GM12801 (cell line): Measurements from ENCODE around the gene NRCAM.

Experiments
- CTCF ChIP-seq: IDR thresholded peaks from one replicate; pipeline ENCODE4 v1.5.1; 2011; ENCODE audit warnings: control low read depth; ENCODE audit not compliant: insufficient read length; ENCODE audit errors: extremely low read depth

NRCAM gene

GRCh38 chr7:108291152-108291508, 165.1 kb downstream of the NRCAM start:
- TF ChIP-seq CTCF = no peak

- TF ChIP-seq CTCF = no peak
Measured at GRCh38 chr7:108290459-108291151, 165.6 kb downstream of the NRCAM start.

DNA sequence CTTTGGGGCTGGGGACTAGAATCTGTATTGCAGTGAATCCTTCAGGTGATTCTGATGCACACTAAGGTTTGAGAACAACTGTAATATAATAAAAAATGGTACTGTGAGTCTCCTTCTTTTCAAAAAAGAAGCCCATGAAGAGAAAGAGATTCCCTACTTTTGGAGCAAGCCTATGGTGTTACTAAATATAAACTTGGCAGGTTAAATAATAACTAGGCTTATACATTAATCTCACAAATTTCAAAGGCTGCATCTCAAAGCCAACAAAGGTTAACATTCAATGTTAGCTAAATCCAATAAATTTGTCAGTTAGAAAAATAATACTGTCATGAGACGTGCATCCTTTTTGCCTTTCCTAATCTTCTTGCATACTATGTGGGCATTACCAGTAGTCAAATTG, 166.4 kb downstream of the NRCAM start:
- TF ChIP-seq CTCF = no peak

GRCh38 chr7:108287857-108288256, 168.4 kb downstream of the NRCAM start:
- no peak for TF ChIP-seq CTCF

GRCh38 chr7:108286290-108286904, 169.8 kb downstream of the NRCAM start:
- TF ChIP-seq CTCF = no peak

GRCh38 chr7:108285778-108286177, 170.5 kb downstream of the NRCAM start:
- TF ChIP-seq CTCF = no peak

DNA sequence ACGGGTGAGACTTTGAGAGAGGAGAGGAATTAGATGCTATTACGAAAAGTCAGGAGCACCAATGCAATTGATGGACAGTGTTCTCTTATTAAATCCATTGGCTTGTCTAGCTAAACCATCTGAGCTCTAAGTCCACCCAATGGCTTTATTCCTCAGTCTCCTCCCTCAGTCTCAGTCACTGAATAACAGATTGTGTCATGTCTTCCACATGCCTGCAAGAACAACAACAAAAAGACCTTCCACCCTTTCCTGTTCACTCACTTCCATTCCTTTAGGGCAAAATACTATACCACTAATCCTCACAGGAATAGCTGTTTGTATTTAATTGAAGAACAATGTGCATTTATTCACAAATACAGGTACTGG, 171.2 kb downstream of the NRCAM start:
- TF ChIP-seq CTCF = no peak
